ENCODE measurements around the gene RETREG3. TPM values are rescaled to one million over a fixed set of nuclear protein-coding genes. Genes with fewer than 3 reads are reported as not detected.

RETREG3 gene
- total RNA-seq, 1 experiment from 2014 or later = 26.1 TPM

DNA sequence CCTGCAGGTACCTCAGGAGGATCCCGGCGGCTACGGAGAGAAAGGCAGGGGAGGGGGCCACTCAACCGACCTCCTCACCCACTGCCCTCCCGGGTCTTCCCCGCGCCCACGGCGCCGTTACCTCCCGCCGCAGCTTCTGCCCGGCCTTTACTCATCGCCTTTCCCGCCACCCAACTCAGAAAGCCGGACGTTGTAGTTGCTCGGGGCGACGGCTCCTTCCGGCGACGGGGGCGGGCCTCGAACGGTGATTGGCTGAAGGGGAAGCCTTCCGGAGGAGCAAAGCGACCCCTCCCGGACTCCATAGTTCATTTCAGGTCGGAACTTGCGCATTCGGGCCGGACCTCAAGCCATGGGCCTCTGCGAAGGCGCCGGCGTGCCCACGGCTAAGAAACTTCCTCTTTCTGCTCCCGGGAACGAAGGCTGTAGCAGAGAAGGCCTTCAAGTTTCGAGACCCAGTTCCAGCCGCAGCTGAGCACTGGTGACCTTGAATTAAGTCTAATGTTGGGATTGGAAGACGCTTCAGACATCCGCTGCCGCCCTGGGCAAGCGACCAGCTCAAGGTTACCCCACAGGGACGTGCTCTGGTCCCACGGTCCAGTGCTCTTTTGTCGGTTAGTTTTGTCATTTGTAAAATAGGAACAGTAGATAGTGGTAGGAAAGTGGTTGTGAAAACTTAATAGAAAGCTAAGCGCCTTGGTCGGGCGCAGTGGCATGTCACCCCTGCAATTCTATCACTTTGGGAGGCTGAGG, 31.5 kb downstream of the RETREG3 start, which contains the start of gene PSMC3IP:
PSMC3IP (minus strand) TSS at position 198 of the 750 bp plus-strand sequence; CDS start at position 155, 43 bp downstream.
- peak; percentile 95 for DNase-seq (ENCODE audit: low spot score)
- in situ Hi-C loops (cut with HindIII; ENCODE audit: low sequenced_read_pairs) = no loop called here

DNA sequence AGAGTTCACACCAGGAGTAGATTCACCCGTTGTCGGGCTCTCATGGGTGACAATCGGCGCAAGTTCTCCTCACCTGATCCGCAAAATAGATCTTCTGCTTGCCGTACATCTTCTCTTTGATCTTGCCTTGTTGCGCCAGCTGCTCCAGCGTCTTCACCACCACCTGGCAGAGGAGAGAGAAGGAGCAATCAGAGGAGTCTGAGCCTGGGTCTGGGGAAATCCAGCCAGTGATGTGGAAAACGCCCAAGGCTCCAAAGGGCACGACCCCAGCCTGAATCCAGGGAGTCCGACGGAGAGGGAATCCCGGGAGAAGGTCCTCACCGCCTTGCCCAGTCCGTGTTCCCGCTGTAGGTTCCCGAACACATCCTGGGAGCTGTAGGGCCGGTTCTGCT, 32.0 kb downstream of the RETREG3 start:
- no peak for DNase-seq (ENCODE audit: low spot score)
- in situ Hi-C loops (cut with HindIII; ENCODE audit: low sequenced_read_pairs) = no loop called here

DNA sequence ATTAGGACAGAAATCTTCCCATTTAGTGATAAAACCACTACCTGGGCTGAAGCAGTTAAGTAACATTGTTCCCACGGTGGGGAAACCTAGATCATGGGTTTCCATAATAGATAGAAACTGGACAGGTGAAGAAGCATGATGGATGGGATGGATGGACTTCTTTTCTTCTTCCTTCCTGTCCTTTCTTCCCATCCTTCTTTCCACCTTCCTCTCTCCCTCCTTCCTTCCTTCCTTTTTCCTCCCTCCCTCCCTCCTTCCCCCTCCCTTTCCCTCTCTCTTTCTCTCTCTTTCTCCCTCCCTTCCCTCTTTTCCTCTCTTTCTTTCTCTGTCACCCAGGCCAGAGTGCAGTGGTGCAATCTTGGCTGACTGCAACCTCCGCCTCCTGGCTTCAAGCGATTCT, 34.7 kb downstream of the RETREG3 start:
- in situ Hi-C loops (cut with HindIII; ENCODE audit: low sequenced_read_pairs) = no loop called here
- DNase-seq (ENCODE audit: low spot score) = no peak

DNA sequence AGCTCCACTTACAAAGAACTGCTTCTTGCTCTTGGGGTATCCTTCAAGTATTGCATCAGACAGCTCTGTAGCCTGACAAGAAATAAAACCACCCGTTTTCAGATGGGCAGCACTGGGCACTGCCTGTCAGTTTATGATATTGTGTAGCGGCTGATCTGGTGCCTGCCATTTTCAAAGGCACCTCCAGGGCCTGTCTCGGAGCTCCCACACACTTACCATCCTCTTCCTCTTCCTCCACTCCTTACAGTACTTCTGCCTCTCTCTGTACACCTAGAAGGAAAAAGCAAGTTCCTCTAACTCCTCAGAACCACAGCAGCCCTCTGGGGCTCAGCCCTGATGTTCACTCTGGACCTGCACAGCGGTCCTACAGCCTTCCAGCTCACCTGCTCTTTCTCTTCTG, 36.1 kb downstream of the RETREG3 start:
- in situ Hi-C loops (cut with HindIII; ENCODE audit: low sequenced_read_pairs) = no loop called here
- DNase-seq (ENCODE audit: low spot score) = no peak

DNA sequence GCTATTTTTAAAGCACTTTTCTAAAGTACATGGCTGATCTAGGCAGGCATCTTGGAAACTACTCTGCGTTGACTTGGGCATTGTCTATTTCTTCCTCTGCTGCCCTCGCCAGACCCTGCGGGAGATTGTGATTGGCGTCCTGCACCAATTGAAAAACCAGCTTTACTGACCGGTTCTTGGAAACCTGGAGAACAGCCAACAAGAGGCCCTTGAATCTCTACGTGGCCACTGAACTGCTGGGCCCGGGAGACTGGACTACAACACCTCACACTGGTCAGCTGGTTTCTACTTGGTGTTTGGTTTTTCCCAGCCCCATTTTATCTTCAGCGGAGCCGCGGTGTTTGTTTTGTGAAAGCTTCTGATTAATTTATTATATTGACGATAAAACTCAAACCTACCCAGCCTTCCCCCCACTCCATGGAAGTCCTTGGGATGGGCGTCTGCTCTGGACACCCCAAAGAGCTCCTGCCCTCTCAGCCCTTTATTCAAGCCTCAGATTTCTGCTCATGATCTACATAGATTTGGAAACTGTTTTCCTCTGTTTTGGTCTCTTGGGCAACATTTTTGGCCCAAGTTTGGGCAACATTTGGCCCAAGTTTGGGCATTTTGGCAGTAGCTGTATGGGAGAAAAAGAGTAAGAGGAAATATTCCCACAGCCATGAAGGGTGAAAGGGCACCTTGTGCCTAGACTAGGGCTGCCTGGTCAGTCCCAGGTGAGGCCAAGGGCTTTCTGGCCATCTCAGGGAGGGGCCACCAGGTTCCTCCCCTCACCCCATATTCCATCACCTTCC, 37.5 kb downstream of the RETREG3 start:
- in situ Hi-C loops (cut with HindIII; ENCODE audit: low sequenced_read_pairs) = no loop called here

DNA sequence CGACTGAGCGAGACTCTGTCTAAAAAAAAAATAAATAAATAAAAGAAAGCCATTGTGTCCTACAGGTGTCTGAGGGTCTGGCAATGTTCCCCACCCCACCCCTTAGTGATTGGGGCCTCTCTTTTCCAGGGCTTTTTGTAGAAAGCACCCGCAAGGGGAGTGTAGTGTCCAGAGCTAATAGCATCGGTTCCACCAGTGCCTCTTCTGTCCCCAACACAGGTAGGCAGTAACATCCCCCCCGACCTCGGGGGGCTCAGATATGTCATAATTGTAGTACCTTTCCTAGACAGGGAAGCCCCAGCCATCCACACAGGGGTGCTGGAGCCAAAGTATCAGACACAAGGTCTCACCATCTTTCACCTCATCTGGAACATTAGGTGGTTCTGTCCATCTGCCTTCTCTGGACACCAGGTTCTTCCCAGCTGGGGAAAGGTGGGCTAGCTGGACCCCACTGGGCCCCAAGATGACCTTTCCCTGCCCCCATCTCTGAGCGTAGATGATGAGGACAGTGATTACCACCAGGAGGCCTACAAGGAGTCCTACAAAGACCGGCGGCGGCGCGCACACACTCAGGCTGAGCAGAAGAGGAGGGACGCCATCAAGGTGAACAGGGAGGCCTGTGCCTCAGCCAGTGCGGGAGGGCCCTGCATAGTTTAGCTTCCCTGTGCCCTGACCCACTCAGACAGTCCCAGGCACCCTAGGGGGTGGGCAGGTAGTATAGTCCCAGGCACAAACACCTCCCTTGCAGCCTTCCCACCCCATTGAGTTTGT, 40.6 kb downstream of the RETREG3 start:
- DNase-seq (ENCODE audit: low spot score) = no peak
- in situ Hi-C loops (cut with HindIII; ENCODE audit: low sequenced_read_pairs) = no loop called here

More for the DNA sequence above, 37.5 kb downstream of the RETREG3 start:
- DNase-seq (ENCODE audit: low spot score) = no peak

DNA sequence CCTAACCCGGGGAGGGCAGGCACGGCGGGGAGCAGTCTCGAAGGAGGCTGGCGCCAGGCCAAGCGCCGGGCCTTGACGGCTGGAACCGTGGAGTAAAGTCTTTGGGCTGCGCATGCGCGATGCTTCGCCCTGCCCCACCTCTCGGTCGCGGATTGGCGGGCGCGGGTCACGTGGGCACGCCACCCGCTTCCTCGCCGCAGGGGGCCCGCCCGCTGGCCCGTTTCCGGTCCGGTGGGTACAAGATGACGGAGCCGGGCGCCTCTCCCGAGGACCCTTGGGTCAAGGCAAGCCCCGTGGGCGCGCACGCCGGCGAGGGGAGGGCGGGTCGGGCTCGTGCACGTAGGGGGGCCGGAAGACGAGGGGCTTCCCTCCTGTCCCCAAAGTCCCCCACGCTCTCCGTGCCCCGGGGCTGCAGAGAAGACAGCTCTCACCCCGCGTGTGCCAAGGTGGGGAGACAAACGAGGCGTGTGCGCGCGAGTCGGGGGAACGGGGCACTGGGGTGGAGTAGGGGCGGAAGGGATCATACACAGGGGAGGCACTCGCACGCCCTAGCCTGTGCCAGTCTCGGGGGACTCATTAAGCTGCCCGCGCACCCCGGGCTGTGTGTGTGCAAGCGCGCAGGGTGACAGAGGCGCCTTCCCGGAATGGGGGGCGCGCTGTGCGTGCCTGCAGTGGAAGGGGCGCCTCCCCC, 42.1 kb downstream of the RETREG3 start, which contains the start of gene MLX:
MLX (plus strand) TSS at position 218 of the 691 bp plus-strand sequence; CDS start at position 243, 25 bp downstream.
- in situ Hi-C loops (cut with HindIII; ENCODE audit: low sequenced_read_pairs) = no loop called here
- DNase-seq (ENCODE audit: low spot score) = peak; percentile 86

DNA sequence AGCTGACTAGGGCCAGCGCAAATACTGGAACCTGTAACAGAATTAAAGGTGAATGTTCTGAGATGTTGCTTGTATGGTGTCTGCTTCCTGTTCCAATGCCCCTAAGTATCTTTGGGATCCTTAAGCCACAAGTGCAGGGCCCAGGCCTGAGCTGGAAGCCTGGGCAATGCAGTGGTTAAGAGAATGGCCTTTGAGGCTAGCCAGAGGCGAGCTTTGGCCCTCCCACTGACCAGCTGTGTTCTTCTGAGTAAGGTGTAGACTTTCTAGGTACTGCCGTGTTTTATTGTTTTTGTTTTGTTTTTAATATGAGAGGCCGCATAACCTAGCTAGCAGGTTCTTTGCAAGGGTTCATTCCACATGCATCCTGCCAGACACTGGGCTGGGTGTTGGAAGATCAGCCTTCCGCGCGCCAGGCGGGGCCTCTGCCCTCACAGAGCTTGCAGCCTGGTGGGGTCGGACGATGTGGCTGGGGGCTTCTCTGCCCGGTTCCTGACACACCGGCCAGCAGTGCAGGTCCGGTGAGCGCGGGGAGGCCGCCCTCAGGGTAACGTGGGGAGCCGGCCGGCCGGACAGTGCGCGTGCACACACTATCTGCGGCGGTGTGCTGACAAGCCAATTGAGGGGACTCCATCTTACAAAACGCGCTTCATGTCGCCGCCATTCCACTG, 42.8 kb downstream of the RETREG3 start:
- in situ Hi-C loops (cut with HindIII; ENCODE audit: low sequenced_read_pairs) = no loop called here
- DNase-seq (ENCODE audit: low spot score) = no peak

DNA sequence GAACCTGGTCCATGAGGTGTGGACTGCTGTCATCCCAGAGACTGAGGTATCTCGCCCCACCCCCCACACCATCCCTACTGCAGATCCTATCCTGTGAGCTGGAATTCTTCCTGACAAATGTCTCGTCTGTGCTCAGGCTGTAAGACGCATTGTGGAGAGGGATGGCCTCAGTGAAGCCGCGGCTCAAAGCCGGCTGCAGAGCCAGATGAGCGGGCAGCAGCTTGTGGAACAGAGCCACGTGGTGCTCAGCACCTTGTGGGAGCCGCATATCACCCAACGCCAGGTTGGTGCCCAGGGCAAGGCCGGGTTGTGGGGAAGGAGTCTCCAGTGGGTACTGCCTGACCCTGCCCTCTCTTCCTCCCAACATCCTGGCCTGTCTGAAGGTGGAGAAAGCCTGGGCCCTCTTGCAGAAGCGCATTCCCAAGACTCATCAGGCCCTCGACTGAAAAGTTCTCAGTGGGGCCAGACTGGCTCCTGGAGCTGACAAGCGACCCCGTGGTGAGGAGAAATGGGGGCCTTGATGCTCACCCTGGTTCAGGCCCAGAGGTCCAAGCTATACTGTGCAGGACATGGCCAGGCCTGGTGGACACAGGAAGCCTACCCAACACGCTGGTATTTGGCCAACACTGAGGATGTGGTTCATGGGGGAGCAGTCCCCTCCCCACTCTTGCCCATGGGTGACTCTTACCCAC, 43.5 kb downstream of the RETREG3 start:
- in situ Hi-C loops (cut with HindIII; ENCODE audit: low sequenced_read_pairs) = no loop called here

DNA sequence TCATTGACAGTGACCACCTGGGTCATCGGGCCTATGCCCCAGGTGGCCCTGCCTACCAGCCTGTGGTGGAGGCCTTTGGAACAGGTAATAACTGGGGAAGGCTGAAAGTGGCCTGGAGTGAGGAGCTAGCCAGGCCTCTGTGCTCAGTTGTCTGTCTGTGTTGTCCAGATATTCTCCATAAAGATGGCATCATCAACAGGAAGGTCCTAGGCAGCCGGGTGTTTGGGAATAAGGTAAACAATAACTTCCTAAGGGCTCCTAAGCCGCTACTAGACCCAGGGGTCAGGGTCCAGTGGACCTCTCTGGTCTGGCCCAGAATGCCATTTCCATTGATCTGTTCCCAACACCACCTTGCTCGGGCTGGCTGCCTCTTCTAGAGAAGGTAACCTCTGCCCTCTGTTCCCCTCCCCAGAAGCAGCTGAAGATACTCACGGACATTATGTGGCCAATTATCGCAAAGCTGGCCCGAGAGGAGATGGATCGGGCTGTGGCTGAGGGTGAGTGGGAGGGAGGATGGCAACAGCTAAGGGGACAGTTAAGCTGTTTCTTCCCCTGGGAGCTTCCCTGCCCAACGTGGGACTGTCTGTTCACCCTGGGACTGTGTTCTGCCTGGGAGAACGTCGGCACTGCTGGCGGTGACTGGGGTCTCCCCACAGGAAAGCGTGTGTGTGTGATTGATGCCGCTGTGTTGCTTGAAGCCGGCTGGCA, 44.2 kb downstream of the RETREG3 start:
- no peak for DNase-seq (ENCODE audit: low spot score)
- in situ Hi-C loops (cut with HindIII; ENCODE audit: low sequenced_read_pairs) = no loop called here

More for the DNA sequence above, 43.5 kb downstream of the RETREG3 start:
- no peak for DNase-seq (ENCODE audit: low spot score)

DNA sequence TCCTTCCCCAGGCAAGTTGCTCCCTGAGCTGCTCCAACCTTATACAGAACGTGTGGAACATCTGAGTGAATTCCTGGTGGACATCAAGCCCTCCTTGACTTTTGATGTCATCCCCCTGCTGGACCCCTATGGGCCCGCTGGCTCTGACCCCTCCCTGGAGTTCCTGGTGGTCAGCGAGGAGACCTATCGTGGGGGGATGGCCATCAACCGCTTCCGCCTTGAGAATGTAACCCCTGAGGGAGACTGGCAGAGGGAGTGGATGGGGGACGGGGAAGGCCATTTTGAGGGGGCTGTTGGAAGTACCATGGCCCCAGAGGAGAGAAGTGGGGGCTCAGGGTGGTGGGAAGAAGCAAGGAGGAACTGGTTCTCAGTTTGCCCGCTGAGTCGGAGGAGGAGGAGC, 45.2 kb downstream of the RETREG3 start:
- no peak for DNase-seq (ENCODE audit: low spot score)
- in situ Hi-C loops (cut with HindIII; ENCODE audit: low sequenced_read_pairs) = no loop called here

DNA sequence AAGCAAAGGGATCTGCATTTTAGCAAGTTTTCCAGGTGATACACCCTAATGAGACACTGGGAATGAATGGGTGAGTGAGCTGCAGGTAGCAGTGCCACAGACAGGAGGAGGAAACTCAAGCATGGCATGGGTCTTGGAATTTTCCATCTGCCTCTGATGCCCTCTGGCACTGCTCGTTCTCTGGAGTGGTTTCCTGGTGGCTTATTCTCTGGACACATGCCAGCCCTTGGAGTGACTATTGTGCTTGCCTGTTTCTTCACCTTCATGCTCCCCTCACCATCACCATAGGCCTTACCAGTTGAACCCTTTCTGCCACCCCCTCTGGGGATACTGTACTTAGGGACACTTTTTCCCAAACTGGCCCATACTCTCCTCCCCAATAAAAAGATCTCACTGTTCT, 45.6 kb downstream of the RETREG3 start:
- no peak for DNase-seq (ENCODE audit: low spot score)
- in situ Hi-C loops (cut with HindIII; ENCODE audit: low sequenced_read_pairs) = no loop called here

DNA sequence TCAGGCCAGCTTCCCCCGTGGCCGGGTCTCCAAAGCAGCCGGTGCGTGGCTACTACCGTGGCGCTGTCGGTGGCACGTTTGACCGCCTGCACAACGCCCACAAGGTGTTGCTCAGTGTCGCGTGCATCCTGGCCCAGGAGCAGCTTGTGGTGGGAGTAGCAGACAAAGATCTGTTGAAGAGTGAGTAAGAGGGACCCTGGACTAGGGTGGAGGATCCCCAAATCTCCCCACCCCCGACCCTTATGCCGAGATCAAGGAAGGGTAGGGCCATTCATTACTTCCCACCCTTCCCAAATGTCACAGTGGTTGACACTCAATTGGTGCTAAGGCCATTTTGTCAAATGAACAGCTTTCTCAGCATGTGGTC, 46.0 kb downstream of the RETREG3 start:
- in situ Hi-C loops (cut with HindIII; ENCODE audit: low sequenced_read_pairs) = no loop called here
- DNase-seq (ENCODE audit: low spot score) = no peak

DNA sequence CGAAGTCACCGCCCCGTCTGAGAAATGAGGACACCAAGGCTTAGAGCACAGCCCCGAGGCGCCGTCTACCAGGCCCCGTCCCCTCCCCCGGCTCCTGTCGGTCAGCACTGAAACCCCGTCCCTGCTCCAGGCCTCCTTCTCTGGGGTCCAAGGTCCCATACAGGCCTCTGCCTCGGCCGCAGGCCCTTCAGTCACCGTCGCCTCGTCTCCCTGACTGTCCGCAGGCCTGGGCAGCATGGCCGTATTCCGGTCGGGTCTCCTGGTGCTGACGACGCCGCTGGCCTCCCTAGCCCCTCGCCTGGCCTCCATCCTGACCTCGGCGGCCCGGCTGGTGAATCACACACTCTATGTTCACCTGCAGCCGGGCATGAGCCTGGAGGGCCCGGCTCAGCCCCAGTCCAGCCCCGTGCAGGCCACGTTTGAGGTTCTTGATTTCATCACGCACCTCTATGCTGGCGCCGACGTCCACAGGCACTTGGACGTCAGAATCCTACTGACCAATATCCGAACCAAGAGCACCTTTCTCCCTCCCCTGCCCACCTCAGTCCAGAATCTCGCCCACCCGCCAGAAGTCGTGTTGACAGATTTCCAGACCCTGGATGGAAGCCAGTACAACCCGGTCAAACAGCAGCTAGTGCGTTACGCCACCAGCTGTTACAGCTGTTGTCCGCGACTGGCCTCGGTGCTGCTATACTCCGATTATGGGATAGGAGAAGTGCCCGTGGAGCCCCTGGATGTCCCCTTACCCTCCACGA, 46.6 kb downstream of the RETREG3 start:
- DNase-seq (ENCODE audit: low spot score) = no peak
- in situ Hi-C loops (cut with HindIII; ENCODE audit: low sequenced_read_pairs) = no loop called here

DNA sequence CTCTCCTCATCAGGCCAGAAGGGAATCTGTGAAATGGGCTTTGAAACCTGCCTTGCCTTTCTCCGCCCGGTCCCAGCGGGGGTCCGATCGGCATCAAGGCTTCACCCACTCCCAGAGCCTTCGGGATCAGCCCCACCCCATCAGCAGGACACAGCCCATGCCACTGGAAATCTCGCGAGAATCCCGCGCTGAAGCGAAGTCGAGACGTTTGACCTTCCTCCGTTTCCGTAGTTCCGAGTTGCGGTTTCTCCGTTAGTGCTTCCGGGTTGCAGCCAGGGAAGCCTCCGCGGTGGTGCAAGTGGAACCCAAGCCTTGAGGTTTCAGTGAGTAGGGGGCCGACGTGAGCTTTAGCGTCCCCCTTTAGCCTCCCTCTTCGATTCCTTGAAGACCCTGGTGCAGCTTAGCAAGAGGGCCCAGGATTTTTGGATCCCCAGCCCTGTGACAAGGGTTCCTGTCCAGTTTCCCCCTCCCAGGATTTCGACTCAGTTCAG, 47.2 kb downstream of the RETREG3 start, which contains the start of gene COASY:
COASY (plus strand) TSS at position 252 of the 491 bp plus-strand sequence. CDS start 475 bp downstream, outside the sequence.
- in situ Hi-C loops (cut with HindIII; ENCODE audit: low sequenced_read_pairs) = no loop called here
- peak; percentile 96 for DNase-seq (ENCODE audit: low spot score)

DNA sequence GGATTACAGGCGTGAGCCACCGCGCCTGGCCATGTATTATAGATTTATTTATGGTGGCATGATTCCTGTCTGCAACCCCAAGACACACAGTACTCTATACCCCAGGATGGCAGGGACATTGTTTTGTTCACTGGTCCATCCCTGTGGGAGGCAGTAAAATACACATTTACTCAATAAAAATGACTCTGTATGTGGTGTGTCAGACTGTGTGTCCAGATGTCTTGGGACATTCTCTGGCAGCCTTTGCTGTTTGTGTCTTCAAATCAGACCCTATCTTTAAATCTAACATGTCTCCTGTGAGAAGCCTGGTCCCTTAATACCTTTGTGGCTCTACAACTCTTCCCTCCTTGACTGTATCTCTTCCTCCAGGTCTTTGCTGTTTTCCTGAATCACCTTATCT, 48.9 kb downstream of the RETREG3 start:
- in situ Hi-C loops (cut with HindIII; ENCODE audit: low sequenced_read_pairs) = no loop called here
- no peak for DNase-seq (ENCODE audit: low spot score)
